Hematopoietic multipotent progenitor cell (in vitro differentiated cells): ENCODE data around the gene NR4A2. TPM values are rescaled to one million over a fixed set of nuclear protein-coding genes. Genes with fewer than 3 reads are reported as not detected.

Experiments used
- DNase-seq, 3 donors: peaks; one replicate each; pipeline ENCODE4 v3.0.0-alpha.2; 2011 to 2015; ENCODE audit warnings: low read depth in 2 of 3, low spot score in 2 of 3
- total RNA-seq: library from RNA; depleted of rRNA; stranded (reverse); fragments of >200 nt; gene quantifications from one replicate; pipeline ENCODE4 v1.2.3, GENCODE V29; 2012

The NR4A2 gene
- total RNA-seq, 1 donor: 6.7 TPM

DNA sequence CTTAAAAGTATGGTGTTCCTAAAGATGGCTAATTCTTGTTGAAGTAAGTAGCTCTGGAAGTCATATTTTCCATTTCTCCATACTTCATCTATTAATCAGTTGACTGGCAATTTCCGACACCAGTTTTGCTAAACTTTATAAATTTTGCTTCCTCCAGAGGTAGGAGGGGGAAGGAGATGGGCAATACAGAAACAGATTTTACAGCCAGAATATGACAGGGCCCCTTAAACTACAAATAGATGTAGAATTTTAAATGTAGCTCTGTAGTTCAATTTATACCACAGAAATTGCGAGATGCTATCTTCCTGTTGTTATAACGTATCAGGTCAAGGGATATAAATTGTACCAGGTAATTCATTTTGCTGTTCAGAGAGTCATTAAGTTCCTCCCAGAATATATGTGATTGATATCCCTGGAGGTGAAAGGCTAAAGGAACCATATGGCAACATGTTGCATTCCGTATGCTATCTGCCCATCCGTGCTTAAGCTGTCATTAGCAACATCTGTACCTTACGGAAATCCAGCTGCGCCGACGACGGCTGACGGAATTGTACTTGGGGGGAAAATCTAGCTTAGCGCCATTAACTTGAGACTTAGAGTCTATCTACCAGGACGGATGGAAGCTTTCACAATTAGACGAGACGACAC is 8.4 kb upstream of the NR4A2 start:
- peak in 1 of 3 donors; percentile 62 for DNase-seq

DNA sequence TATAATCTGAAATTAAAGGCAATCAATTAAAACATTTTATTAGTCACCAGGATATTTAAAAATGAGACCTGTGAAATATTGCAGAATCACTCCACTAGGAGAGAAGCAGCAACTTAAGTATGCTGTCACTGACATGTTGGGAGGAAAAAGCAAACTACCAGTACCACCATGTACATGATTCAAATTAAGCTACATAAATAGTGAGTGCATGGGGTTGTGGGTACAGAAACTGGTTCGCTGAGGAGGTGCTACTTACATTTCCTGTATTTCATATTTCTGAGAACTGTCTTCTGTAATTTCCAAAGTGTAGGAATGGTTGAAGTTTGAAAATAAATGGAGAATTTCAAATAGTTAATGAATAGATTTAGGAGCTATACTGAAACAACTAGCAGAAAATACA is 7.9 kb upstream of the NR4A2 start:
- DNase-seq: no peak

DNA sequence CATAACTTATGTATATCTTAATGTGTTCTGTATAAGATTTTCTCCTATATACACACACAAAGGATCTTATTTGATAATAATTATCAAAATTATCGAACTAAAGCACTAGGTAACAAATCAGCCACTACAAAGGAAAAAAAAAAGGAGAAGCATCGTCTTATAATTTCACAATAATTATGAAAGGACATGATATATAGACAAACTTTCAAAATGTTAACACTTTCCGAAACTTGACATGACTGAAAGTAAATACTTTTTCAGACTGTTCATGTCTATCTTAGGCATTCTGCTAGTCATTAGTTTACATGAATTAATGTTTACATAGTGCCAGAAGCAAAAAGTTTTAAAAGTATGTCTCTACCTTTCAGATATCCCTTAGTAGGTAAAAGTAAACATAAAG is 7.3 kb upstream of the NR4A2 start:
- no peak for DNase-seq

DNA sequence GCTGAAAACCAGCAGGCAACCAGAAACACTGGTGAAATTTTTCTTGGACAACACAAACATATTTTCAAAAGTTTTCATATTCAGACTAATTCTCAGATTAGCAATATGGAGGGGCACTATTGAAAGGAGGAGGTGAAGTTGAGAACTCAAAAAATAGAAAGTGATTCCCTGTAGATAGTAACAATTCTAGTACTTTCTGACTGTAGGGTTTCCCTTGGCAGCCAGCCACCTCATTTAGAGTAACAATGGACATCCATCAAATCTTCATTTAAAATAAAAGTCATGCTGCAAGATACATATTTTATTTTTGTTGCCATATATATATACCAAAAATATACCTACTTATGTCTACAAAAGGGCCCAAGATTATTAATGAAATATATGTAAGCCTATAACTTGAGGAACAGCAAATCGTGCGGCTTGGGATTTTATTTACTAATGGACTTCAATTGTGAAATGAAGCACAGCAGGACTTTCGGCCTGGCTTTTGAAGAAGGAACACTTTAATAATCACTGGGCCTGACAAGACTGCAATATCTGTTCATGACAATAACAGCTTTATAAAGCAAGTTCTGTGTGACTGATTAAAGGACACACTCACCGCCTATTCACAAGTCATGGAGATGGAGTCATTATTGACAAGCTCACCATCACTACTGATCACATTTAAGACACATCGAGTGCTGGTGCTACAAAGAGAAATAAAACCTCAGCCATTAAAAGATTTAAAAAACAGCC is 6.8 kb upstream of the NR4A2 start:
- DNase-seq: no peak

DNA sequence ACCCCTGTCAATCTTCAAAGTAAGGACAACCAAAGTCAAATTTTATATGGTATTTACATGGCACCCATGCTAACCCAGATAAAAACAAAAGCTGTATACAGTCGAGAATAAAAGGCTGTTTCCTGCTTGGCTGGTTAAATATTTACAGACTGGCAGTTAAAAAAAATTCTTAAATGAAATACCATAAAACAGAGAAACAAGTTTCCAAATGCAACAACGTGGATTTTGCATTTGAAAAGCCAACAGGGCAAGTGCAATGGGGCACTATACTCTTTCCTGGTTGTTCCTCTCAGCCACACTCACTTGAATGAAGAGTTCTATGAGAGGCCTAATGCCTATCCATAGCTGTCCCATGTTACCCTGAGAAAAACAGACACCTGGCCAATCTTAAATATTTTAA is 6.1 kb upstream of the NR4A2 start:
- DNase-seq: no peak

DNA sequence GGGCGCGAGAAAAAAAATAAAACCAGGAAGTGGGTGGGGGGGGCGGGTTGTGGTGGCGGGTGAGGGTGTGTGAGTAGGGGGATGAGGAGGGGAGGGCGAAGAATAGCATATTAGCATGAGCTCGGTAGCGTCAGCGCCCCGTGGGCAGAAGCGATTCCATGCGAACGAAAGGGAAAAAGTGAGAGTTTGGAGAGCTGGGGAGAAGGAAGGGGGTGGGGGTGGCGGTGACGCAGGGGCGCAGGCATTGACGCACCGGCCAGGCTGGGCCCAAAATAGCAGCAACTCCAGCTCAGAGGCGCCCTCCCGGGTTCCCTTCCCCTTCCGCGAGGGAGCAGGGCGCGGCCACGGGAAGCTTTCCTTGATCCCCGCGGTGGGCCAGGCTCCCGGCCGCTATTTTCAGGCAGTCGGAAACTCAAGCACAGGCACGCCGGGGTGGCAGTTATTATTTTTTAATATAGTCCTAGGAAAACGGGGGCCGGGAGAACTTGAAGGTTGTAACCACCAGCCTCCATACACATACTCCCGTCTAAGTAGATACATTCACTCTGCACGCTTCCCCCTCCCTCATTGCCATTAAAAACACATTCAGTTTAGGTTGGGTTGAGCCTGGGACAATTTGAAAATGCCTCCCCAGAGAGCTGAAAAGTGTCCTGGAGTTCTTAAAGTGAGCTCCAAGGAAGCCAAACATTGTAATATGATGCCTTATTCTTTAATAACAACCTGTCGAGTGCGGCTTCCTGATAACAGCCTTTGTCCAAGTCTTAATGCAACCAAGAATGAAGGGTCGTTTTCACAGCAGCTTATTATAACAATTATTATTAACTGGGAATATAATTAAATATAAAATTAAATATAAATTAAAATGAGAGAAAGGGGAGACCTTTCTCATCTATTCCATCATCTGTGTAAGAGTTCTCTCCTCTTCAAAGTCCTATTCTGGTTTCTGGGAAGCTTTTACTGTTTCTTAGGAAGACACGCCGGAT is 2.3 kb upstream of the NR4A2 start:
- peak; percentile 44 to 90 (median 87) for DNase-seq

DNA sequence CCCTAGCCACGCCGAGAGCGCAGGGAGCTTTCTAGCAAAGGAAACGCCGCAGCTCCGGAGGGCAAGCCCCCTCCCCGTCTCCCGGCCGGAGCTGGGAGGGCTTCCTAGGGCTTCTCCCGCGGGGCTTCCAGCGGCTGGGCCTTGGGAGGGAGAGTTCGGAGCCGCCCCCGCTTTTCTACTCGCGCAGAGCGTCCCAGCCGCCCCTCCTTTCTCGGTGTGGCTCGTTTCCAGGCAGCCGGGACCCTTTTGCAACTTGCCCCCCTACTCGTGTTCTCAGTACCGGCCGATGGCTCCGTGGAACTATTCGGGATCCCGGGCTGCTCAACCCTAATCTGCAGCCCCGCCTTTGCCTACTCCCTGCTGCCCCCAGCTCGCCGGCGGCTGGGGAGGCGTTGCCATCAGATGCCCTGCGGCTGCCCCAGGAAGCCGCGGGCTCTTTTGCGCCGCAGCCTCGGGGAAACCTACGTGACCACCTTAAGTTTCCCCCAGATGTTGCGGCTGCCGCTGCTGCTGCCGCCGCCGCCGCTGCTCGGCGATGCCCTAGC is 1.5 kb upstream of the NR4A2 start:
- DNase-seq: peak in 2 of 3 donors; percentile 67 to 95

DNA sequence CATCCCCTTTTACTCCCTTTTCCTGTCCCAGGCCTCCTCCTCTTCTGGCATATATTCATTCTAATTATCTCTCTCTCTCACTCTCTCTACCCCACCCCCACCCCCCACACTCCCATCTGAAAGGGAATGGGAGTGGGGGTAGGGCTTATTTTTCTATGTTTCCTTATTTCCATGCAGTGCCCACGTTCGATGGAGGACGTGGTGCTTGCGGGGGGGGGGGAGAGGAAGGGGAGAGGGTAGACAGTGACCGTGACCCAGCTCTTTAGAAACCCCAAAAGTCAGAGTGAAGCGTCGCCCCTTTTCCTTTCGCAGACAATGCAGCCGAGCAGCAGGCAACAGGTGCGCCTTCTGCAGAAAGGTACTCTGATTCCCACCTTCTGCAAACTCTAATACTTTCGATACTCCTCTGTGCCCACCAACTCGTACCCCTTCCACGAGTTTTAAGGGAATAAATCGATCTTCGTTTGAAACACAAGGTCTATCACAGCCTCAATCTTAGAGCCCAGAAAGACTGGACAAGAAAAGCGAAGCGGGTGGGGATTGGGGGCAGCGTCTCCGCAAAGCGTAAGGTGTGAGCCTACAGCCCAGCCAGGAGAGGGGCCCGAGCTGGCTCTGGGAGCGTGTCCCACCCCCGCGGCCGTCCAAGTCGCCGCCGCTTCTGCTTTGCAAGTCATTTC is 891 bp upstream of the NR4A2 start:
- peak in 1 of 3 donors; percentile 68 for DNase-seq

DNA sequence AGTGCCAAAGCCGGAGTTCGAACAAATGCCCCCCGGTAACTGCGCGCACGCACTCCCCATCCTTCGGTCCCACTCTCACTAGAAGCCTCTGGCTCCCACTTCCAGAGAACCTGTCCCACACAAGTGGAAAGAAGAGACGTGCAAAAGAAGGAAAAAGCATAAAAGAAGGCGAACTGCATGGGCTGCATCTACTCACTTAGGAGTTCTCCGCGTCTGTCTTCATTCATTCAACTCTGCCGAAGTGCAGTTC is 312 bp downstream of the NR4A2 start:
- no peak for DNase-seq

DNA sequence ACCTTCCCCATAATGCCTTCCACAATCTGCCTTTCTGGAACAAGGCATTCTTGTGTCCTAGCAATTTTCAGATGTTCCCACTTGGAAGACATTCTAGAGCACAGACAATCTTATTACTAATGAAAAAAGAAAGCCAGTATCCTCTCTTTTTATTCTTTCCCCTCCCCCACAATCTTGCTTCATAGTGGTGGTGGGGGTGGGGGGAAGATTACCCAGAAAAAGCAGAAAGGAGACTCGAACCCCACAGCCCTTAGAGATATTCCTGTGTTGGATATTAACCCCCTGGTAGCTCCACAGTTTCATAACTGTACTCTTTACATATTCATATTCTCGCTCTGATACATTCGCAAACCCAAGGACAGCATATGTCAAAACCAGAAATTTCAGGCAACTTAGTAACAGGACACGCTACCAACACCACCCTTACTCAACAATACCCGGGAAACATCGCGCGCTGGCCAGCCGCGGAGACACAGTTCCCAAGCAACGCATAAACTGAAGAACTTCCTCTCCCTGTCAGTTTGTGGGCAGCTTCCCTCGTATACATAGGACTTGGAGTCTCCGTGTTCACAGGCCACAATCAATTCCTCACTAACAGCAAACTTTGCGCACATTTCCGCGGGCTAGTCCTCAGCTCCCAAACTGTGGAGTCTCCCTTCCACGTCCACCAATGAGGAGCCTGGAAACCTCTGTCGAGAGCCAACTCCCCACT is 793 bp downstream of the NR4A2 start:
- DNase-seq: peak in 2 of 3 donors; percentile 80 to 84

DNA sequence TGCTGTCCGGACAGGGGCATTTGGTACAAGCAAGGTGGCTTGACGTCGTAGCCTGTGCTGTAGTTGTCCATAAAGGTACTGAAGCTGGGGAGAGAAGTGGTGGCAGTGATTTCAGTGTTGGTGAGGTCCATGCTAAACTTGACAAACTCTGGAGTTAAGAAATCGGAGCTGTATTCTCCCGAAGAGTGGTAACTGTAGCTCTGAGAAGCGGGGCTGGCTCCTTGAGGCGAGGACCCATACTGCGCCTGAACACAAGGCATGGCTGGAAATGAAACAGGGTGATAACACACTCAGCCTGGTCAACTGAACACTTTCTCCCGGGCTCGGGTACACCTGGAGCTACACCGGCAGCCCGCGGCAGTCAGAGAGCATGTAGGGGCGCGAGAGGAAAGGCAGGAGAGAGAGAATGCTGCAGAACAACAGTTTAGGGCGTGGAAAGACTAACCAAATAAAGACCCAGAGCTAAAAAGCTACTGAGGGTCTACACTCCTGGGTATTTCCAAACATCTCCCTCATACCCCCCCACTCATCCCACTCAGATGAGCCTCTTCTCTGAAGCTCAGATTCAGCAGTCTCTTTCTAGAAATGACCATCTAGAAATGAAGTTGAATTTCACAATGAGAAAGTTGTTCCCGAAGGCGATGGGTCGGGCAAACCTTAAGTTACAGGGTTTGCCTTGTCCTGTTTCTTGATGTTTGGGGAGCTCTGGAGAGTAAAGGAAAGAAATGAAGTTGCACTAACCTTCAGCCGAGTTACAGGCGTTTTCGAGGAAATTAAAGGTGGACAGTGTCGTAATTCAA is 2.4 kb downstream of the NR4A2 start:
- peak in 2 of 3 donors; percentile 20 to 25 for DNase-seq

DNA sequence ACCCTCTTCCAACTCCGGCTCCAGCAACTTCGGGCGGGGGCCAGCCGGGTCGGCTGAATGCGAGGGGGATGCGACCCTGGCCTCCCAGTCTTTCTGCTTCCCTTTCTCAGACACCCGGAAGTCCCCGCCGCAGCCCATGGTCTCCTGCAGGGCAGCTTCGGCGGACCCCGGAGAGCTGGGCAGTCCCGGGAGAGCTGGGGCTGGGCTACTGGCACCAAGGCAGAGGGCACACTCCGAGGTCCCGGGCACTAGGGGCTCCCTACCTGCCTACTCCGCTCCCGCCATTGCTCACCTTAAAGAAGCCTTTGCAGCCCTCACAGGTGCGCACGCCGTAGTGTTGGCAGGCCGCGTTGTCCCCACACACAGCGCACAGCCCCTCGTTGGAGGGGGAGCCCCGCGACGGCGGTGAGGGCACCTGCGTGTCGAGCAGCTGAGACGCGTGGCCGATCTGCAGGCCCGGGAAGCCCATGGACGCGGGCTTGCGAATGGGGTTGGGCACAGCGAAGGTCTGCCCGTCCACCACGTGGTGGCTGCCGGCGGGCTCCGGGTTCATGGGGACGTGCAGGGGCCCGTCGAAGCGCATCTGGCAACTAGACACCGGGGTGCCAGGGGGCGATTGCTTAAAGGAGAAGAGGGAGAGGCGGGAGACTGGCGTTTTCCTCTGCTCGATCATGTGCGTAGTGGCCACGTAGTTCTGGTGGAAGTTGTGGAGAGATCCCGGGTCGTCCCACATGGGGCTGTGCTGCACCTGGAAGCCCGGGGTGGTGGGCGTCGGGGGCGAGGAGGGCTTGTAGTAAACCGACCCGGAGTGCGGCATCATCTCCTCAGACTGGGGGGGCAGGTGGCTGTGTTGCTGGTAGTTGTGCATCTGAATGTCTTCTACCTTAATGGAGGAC is 3.2 kb downstream of the NR4A2 start:
- peak in 2 of 3 donors; percentile 15 to 24 for DNase-seq

DNA sequence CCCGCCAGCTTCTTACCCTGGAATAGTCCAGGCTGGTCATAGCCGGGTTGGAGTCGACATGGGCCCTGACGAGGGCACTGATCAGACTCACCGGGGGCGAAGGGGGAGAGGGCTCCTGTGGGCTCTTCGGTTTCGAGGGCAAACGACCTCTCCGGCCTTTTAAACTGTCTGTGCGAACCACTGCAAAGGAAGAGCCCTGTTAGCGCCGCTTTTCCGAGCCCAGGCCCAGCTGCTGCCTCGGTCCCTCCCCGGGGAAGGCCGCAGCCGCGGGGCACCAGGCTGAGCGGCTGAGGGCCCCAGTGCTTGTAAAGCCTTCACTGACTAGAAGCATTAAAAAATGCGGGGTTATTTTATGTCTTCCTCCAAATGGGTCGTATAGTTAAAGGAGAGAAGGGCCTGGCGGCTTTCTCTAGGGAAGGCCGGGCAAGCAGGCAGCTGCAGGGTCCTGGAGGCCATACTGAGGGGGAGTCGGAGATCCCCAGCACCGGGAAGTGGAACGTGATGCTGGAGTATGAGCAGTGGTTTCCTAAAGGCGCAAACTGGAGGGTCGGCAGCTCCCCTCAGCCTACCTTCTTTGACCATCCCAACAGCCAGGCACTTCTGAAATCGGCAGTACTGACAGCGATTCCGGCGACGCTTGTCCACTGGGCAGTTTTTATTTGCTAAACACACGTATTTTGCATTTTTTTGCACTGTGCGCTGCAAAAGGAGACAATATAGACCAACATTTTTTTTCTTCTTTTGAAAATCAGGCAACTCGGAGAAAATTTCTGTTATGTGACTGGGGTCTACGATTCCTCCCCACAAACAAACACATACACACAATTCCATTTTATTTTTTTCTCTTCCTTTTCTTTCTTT is 4.5 kb downstream of the NR4A2 start:
- peak in 2 of 3 donors; percentile 6 to 11 for DNase-seq

DNA sequence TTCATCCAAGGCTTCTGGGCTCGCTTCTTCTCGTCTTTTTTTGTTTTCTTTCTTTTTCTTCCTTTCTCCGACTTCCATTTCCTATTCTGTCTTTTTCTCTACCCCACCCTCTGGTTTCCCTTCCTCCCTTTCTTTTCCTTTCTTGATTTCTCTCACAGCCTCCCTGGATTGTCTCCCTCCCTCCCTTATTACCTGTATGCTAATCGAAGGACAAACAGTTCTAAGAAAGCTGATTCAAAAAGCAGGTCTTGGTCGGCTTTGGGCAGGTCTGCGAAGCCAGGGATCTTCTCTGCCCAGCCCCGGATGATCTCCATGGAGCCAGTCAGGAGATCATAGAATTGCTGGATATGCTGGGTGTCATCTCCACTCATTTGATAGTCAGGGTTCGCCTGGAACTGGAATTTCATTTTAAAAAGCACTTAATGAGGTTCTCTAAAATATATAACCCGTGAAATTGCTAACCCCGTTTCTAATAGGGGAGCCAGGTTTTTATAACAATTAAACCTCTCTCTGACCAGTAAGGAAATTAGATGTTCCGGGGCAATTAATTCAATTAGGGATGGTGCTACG is 5.9 kb downstream of the NR4A2 start:
- peak in 2 of 3 donors; percentile 5 to 7 for DNase-seq

DNA sequence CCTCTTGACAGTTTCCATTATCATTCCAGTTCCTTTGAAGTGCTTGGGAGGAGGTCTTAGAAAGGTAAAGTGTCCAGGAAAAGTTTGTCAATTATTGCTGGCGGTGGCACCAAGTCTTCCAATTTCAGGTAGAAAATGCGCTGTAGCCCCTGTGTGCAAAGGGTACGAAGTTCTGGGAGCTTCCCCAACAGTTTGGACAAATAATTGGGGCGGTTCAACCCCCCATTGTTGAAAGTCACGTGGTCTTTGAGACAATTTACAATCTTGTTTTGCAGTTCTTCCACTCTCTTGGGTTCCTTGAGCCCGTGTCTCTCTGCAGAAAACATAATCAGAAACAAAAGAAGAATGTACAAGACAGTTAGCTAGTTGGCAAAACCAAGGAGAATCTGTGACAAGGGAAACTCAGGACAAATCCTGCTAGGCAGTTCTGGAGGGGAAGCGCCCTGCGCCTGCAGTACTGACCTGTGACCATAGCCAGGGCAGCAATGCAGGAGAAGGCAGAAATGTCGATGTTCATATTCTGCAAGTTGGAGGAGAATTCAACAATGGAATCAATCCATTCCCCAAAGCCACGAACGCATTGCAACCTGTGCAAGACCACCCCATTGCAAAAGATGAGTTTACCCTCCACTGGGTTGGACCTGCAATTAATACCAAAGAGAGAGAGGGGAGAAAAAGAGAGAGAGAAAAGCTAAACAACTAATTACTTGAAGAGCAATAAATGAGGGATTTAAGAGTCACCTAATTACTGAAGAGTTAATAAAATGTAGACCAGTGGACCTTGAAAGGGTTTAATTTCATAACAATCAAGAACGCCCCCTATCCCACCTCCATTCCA is 6.6 kb downstream of the NR4A2 start:
- peak in 2 of 3 donors; percentile 5 to 16 for DNase-seq

DNA sequence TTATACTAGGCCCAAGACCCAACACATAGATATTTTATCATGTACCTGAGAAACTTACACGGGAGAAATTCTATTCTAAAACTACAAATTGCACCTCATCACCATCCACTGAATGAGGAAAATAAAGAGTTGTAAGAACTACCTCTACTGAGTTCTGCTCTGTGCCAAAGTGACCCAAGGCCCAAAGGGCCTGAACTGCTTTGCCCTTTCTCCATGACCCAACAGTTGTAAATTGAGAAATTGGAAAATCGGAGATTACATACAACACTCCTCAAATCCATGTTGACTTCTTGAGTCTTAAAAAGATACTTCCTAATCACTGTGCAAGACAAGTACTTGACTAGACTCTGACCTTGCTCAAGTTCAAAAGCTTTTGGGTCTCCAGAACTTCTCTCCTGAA is 8.8 kb downstream of the NR4A2 start:
- no peak for DNase-seq
